Coronary artery (tissue), 2 donors: ENCODE results near the gene DHRS2.

Source experiments
- DNase-seq: peaks from one replicate; pipeline ENCODE4 v3.0.0-alpha.2; 2017; ENCODE audit warnings: low spot score
- H3K27ac ChIP-seq, 2 donors: fragments of 200-600 bp; sonication (generic); one replicate each; pipeline ENCODE4 v1.5.1; 2016 to 2019
- H3K4me3 ChIP-seq: fragments of 200-600 bp; sonication (generic); 2 replicates; pipeline ENCODE4 v1.5.1; 2016; ENCODE audit warnings: mild to moderate bottlenecking, moderate library complexity
- TF ChIP-seq, protein P1 (sequence below): fragments of 200-600 bp; sonication (generic); IDR thresholded peaks from one replicate; pipeline ENCODE4 v1.5.1; 2019; ENCODE audit warnings: antibody characterized with exemption

DHRS2 gene

DNA sequence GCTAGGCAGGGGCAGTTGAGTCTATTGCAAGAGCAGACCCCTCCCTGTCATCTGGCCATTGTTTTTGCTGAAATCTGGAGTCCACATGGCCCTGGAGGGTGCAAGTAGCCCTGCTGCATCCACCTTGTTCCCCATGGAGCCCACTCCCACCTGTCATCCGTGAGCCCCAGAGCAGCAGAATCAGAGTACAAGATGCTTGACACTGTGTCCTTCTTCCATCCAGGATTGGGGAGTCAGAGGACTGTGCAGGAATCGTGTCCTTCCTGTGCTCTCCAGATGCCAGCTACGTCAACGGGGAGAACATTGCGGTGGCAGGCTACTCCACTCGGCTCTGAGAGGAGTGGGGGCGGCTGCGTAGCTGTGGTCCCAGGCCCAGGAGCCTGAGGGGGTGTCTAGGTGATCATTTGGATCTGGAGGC, 8.8 kb downstream of the DHRS2 start:
- Histone ChIP-seq H3K4me3 (no peak overlapping the region), H3K27ac (no peak overlapping the region)
- TF ChIP-seq, protein P1, sequence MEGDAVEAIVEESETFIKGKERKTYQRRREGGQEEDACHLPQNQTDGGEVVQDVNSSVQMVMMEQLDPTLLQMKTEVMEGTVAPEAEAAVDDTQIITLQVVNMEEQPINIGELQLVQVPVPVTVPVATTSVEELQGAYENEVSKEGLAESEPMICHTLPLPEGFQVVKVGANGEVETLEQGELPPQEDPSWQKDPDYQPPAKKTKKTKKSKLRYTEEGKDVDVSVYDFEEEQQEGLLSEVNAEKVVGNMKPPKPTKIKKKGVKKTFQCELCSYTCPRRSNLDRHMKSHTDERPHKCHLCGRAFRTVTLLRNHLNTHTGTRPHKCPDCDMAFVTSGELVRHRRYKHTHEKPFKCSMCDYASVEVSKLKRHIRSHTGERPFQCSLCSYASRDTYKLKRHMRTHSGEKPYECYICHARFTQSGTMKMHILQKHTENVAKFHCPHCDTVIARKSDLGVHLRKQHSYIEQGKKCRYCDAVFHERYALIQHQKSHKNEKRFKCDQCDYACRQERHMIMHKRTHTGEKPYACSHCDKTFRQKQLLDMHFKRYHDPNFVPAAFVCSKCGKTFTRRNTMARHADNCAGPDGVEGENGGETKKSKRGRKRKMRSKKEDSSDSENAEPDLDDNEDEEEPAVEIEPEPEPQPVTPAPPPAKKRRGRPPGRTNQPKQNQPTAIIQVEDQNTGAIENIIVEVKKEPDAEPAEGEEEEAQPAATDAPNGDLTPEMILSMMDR, result no peak
- no peak for DNase-seq

DNA sequence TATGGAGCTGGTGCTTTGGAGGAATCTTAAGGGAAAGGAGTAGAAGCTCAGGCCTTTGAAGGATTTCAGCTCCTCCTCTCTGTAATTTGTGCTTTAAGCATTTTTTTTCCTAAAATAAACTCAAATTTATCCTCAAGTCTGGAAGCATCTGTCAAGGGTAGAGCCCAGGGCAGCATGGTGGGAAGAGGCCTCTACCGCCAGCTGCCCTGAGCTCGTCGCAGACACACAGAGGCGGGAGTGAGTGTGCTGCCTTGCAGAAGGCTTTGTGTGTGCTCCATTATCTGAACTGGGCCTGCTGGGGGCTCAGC, 9.3 kb downstream of the DHRS2 start:
- DNase-seq, result no peak
- TF ChIP-seq, protein P1, result no peak
- H3K4me3 ChIP-seq, result no peak overlapping the region
- H3K27ac ChIP-seq, result no peak overlapping the region

DNA sequence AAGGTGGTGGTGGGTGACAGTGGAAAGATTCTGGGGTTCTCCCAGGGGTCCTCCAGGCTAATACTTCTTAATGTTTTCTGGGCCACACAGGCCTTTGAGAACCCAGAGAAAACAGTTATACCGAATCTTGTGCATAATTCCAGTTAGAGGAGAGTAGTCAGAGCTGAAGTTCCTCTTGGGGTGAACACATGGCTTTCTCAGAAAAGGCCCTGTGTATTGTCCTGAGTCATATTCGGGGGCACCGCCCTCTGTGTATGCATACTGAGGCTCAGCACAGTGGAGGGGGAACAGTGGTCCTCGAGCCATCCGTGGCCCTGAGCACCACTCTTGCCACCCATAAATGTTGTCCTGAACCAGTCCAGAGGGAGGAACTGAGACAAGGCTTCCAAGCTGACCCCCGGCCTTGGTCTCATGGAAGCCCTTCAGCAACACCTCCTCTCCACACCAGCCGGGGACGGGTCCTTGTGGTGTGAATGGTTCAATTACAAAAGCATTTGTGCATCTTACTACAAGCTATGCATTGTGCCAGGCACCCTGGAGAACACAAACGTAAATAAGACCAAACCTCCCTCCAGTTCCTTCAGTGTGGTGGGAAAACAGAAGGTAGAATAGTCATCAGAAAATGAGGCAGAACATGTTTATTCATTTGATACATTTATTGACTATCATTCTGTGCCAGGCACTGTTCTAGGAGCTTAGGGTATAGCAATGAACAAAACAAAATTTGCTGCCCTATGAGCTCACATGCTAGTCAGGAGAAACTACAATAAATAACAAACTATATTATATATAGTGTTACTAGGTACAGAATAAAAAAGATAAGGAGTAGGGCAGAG, 9.9 kb downstream of the DHRS2 start:
- no peak for DNase-seq
- TF ChIP-seq, protein P1, result no peak
- H3K4me3 ChIP-seq, result no peak overlapping the region
- no peak overlapping the region for H3K27ac ChIP-seq

DNA sequence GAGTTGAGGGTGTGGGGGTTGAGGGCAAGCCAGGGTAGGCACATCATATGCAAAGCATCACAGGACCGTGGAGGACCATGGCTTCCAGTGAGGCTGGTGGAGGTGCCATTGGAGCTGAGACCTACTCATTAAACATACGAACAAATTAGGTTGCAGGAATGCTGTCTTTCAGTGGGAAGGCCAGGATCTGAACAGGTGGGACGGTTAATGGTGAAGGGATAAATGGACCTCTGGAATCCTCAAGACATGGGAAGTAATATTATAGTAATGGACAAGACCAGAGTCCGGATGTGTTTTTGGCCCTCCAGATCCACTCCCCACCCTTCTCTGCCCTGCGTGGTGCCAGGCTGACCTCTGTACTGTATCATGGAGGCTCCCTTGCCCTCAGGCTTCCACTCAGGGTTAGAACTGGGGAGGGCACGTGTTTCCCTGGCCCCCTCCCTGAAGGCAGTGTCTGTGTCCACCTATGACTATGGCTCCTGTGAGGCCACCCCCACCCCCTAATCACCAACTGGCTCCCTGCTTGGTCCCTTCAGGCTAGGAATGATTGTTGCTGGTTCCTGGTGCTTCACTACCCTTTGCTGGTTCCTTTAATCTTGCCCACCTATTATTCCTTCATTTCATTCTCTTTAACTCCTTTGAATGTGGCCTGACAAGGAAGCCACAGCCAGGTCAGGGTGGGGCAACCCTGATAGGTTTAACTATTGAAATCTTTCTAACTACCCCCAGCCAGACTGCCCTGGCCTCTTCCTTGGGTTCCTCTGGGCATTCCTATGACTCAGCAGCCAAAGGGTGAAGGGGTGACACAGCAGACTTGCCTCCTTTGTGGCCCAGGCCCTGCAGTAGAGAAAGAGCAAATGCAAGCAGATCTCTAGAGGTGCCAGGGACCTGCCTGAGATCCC, 10.7 kb downstream of the DHRS2 start:
- Histone ChIP-seq H3K27ac (no peak overlapping the region), H3K4me3 (no peak overlapping the region)
- no peak for DNase-seq
- TF ChIP-seq, protein P1, result no peak

DNA sequence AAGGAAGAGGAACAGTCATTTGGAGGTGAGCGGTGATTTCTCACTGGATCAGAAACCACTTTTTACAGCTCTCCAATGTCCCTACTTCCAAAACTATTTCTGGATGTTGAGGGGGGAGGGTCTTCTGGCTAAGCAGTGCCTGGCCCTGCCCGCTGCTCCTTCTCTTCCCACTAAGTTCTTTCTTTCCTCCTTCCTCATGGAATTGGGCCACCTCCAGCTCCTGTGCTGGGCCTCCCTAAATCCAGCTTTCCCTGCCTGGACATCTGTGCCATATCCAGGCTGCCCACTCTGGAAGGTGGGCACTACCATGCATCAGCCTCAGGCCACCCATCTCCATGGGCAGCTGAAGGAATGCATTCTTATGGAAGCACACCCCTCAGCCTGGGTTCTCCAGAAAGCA, 11.5 kb downstream of the DHRS2 start:
- Histone ChIP-seq H3K27ac (no peak overlapping the region), H3K4me3 (no peak overlapping the region)
- TF ChIP-seq, protein P1, result no peak
- DNase-seq, result no peak

DNA sequence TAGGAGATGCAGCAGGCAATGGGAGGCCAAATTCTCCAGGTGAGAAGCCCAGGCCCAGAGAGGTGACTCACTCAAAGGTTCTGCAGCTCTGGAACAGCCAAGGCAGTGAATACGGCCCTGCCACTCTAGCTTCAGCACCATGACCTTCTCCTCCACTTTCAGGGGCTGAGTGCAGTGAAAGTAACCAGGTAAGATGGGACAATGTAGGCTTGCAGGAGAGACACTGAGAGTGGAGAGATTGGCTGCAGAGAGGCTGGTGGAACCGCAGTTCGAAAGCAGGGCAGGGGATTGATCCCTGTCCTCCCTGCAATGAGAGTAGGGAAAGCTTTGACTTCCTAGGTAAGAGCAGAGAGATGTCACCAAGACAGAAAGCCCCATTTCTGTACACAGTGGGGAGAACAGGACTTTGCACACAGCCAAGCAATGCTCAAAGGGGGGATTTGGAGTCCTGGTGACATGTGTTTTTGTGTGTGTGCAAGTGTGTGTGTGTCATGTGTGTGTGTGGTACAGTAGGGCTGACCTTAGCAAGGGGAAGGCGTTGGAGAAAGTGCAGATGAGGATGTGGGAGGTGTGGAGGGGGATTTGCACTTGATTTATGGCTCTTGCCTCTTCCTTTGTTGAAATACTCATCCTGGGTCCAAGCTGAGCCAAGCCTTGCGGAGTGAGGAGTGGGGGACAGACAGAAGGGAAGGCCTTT, 12.7 kb downstream of the DHRS2 start:
- DNase-seq, result no peak
- H3K27ac ChIP-seq, result no peak overlapping the region
- TF ChIP-seq, protein P1, result no peak
- H3K4me3 ChIP-seq, result no peak overlapping the region
